Activated effector memory CD4-positive, alpha-beta T cell treated with anti-CD3 and anti-CD28 coated beads, Interleukin-2, amount 50 U/mL, for 16 hours (primary cell): ENCODE results near the gene ARMH4.

ENCODE experiments used
- DNase-seq: peaks from one replicate; pipeline ENCODE4 v3.0.0-alpha.2; 2020

ARMH4 gene

DNA sequence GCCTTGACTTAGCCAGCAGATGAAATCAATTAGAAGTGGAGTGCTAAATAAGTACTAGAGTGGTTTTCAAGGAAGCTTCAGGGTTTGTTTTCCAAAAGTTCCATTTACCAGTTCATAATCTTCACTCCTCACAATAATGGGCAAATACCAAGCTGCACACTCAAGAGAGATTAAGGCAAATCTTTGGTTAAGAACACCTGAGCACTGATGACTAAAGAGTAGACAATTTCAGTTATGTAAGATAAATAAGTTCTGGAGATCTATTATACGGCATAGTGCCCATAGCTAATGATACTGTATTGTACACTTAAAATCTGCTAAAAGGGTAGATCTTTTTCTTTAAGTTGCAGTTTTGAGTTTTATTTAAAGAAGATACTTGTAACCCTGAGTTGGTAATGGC, 125.0 kb downstream of the ARMH4 start:
- DNase-seq = no peak

DNA sequence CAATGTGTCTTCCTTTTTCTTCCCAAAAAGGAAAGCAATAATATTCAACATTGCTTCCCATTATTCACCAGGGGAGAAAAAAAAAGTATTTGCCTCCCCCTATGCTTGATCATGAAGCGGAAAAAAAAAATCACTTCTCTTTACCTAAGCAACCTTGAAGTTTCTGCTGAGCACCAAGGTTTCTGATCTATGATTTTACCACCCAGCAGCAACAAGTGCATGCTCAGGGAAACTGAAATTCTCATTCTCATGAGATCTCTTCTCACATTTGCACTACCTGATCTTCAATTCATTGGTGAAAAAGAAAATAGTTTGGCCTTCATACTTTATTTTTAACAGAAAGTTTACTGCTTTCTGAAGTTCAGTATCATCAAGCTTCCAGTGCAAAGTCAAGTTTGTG, 125.8 kb downstream of the ARMH4 start:
- no peak for DNase-seq

DNA sequence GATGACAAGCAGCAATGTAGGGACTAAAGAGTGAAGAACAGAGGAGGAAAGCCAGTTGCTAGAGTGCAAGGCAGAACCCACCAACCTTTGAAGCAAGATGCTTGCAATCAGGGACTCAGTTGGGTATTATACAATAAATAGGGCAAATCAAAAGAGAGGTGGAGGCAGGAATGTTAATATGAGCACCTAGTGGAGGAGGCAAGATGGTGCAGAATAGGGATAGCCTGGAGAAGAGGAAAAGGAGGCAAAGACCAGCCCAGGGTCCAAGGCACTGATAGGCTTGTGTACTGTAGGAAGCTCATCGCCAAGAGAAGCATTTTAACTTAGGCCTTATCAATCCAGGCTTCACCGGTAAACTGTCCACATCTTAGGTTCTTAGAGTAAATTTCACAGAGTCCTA, 137.2 kb downstream of the ARMH4 start:
- no peak for DNase-seq

DNA sequence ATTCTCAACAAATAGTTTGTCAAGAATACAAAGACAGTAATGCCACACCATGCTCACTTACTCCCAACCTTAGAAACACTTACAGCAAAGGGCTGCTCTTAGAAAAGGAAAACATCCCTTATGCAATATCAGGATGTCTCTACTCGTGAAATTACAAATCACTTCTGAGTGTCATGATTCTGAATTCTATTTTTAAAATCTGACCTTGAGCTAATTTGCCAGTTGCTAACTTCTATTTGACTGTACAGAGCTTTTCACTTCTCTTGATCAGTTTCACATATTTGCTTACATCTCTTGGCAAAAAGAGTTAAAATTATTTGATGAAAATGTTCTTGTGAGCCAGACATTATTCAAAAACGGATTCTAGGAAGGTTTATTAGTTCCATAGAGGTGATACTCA, 149.4 kb downstream of the ARMH4 start:
- no peak for DNase-seq

DNA sequence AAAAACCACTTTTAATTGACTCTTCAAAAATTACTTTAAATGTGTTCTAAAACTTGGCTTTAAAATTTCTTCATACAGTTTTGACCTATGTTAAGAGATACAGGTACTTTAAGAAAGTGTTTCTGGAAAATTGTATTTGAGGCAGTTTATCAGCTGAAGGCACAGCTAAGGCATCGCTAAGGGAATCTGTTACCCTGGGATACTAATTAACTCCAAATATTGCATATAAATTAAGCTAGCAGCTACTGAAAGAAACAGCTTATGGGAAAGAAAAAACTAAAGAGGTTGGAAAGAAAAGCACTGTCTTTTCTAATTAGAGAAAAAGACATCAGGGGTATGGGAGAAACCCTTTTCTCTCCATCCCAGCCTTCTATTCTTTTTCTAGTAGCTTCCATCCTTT, 152.0 kb downstream of the ARMH4 start:
- DNase-seq = no peak

DNA sequence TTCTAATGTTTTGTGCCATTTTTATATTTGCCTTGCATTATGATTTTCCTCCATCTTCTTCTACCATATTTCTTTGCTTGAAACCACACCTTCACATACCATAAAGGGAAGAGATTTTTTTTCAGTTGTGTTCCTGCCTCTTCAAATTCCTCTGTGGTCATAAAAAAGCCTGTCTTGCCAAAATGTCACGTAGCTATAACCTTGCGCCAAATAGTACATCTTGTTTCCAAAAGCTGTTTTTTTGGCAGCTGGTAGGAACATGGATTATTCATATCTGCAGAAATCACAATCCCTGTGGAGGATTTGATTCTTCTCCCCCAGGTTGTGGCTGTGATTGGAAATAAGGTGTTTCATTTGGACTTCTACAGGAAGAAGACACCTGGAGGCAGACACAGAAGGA, 152.5 kb downstream of the ARMH4 start:
- DNase-seq = no peak

DNA sequence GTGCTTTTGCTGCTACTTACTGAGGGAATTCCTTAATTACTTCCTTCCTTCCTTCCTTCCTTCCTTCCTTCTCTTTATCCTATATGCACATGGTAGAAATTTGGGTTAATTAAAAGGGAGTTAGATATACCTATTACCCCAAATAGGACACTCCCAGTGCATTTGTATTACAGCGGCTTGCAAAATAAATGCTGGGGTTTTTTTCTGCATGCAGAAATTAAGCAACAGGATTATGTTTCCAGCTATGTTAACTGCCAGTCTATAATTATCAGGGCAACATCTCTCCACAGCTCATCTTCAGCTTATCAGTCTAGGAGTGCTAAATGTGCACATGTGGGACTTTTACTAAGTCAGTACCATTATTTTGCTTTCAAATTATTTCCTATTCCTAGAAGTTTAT, 153.2 kb downstream of the ARMH4 start:
- DNase-seq = no peak

DNA sequence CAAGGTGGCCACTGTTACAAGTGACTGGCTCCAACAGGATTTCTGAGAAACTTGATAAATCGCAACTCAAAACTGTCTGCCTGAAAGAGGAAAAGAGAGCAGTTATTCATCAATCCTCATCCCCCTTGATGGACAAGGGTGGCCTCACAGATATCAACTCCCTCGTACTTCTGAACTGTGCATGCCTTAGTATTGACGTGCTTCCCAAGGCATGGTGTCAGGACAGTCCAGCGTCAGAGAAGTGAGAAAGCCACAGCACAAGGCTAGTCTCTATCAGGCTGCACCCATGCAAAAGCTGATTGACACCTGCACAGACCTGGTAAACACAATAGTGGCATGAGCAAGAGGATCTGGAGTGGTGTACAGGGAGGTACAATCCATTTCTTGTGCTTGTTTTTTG, 160.7 kb downstream of the ARMH4 start:
- no peak for DNase-seq

DNA sequence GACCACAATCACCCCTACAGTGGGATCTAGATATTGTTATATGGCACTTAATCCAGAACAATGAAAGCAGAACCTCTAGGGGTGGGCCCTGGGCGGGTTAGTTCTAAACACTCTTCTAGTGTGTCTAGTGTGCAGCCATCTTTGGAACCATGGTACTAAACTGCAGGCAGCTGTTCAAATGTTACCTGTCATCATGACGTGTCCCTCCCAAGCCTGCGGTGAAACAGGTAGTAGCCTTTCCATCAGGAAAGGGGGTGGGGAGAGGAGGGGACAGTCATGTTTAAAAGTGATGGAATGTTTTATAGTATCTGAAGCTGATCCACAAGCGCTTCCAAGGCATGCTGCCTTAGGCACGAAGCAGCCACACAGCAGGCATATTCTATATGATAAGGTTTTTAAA, 163.6 kb downstream of the ARMH4 start:
- DNase-seq = no peak

DNA sequence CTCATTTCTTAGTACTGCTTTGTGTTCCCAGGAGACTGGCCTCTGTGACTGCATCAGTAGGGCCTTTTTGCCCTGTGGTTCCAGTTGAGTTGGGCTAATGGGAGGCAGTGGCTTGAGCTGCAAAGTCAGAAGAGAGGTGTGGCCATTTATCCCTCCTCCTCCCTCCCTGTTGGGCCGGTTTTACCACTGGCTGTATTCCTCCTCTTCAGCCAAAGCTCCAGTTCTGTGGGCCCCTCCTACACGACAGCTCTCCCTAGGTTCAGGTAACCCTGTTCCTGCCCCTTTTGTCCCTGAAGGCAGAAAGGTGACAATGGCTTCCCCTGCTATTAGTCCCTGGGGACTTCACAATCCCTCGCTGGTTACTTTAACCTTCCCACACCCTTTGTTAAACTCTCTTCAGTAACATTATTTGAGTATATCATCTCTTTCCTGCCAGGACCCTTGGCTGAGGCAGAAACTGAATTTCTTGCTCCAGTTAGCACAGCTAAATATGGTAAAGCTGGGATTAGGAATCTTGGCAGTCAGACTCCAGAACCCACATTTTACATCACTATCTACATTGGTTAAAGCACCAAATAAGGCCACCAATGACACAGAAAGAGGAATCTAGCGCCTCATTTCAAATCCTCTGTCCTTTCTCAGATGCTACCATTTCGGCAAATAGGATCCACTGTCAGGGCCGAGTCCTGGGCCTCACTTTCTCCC, 164.3 kb downstream of the ARMH4 start:
- no peak for DNase-seq

DNA sequence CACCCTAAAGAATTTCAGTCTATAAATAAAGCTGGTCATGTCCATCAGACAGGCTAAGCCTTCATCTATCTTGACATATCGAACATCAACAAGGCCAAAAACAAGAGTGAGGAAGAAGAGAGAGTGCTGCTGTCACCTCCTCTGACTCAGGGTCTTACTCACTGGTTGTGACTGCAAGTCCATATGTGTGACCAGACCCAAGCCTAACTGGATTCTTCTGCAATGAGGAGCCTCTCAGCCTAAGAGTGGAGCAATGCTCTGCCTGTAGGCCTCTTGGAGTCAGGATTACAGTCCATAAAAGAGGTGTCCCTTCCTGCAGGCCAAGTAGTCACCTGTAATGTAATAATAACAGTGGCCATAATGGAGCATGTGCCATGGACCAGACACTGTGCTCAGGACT, 165.0 kb downstream of the ARMH4 start:
- DNase-seq = no peak

DNA sequence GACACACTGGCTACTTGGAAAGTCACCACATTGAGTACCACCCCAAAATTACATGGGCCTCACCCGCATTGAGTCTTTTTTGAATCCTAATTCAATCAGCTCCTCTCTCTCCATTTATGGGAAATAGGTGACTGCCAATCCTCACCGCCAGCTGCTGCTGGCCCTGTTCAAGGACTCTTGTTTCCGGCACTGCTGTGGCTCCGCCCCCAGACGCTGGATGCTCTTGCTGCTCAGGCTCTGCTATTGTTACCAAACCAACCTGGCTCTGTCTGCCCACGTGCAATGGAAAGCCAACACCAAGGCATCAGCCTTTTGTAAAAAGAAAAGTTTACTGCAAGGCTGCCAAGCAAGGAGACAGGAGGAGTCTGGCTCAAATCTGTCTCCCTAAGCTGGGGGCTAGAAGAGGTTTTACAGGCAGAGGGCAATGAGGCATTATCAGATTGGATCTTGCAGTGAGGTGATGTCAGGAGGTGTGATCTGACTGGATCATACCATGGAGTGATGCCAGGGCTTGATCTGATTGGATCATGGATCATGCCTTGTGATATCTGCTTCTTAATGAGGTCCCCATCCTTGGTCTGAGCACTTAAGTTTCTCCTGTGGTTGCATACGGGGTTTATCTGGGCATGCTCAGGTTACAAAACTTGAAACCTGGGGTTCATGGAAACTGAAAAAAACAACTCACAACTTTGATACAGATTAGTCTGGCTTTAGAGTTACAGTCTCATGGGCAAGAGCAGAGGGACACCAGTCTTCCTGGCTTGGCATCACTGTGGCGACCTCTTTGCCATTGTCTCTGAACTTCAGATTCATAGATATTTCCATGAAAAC, 169.0 kb downstream of the ARMH4 start:
- DNase-seq = no peak

DNA sequence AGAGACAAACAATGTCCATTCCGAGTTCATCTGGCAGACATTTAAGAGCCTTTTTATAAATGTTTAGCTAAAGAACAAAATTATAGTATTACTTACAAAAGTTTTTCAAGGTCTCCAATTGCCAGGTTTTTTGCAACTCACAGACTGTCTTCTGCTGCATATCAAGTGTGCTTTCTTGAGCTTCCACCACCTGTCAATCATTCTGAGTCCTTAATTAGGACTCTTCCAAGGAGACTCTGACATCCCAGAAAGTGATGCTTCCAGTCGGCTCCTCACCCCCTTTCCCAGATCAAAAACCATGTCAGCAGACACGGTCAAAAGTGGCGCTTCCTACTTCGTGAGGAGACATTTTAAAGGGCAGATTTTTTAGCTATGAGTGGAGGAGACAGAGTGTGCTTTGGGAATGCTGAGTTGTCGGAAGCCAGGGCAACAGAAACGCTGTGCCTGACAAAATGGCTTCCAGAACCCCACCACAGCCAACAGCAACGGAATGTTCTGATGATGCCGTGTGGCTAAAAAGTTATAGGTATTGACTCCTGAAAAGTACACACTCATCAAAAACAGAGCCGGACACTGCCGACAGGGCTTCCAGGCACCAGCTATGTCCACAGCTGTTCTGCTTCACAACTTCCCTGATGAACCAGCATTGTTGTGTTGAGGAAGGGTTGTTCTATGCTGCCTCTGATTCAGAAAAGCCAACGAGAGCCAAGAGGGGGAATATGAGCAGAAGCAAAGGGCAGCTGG, 170.0 kb downstream of the ARMH4 start:
- no peak for DNase-seq

DNA sequence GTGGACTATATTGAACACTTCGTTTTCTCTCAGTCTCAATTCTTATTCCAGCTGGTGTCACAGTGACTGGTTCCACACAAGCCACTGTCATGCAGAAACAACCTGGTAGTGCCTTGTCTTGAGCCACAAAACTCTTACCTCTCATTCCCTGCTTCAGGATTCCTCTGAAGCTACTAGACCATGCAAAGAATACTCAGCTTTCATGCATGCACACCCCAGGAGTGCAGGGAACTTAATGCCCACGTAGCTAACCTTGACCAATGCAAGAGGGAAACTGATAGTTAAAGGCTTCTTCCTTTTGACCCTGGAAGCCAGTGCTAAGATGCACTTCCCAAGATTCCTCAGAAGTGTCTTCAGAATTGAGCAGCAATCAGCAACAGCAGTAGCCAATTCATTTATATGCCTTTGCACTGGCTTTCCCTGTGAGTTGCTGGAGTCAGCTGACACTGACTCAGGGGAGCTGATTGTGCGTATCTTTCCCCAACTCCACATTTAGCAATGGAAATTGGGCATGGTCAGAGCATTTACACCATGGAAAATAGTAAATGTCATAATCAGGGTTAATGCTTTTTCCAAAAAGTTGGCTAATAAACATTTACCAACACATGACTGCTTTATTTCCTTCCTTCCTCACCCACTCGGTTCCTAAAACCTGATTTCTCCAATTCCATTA, 172.5 kb downstream of the ARMH4 start:
- DNase-seq = no peak

DNA sequence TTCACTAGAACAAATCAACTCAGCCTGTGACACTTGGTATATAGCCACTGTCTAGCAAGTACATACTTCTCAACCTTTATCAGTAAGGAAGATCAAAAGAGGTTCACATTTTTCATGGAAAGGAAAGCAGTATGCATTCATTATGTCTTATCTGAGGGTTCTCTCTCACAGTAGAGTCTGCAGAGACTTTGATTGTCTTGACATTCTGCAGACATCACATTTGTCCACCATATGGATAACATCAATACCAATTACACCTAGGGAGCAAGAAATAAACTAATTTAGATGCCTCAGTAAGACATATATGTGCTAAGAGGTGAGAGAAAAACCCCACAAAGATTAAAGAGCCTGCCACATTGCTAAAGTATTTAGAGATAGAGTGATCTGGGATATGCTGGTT, 175.3 kb downstream of the ARMH4 start:
- DNase-seq = no peak

DNA sequence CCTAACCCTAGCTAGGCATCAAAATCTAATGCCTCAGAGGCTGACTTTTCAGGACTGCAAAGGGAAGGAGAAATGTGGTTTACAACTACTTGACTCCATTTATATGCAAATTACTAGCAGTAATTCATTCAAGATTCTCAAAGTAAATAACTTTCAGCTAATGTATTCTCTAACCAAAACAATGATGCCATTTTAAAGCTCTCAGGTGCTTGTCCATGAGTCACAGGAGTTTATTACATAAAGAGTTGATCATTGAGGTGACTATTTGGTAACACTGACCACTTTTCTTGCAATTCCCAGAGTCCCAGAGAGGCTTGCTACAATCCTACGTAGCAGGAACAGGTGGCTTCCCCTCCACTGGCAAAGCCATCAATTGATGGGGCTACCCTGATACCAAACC, 177.1 kb downstream of the ARMH4 start:
- no peak for DNase-seq

DNA sequence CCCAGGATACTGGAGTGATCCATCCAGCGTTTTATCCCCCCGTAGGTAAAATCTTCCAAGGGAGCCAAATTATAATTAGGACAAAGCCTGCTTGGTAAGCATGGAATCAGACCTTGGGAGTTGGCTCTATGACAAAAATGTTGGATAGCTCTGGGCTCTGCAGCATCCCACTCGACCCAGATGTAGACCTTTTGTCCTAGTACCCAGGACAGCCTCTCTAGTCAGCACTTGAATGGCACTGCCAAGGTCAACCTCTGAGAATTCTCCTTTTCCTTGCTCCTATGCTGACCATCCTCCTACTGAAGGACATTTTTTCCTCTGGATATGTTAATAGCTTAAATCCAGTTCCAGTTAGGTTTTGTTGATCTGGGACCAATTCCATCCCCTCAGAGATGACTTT, 181.4 kb downstream of the ARMH4 start:
- DNase-seq = no peak

DNA sequence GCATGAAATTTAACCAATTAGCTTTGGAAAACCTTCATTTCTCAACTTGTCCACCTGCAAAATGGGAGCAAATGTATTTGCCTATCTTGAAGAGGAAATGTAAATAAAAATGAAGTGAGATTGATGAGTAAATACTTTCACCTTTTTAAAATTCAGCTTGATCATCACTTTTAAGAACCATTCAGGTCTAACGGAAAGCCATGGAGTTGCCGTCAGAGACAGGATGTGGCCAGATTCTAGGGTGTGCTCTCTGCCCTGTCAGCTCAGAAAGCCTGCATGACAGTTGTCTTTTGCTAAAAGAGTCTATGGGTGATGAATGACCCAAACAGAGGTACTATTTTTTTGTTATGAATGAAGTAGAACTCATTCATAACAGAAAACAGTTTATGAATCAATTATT, 181.8 kb downstream of the ARMH4 start:
- no peak for DNase-seq

DNA sequence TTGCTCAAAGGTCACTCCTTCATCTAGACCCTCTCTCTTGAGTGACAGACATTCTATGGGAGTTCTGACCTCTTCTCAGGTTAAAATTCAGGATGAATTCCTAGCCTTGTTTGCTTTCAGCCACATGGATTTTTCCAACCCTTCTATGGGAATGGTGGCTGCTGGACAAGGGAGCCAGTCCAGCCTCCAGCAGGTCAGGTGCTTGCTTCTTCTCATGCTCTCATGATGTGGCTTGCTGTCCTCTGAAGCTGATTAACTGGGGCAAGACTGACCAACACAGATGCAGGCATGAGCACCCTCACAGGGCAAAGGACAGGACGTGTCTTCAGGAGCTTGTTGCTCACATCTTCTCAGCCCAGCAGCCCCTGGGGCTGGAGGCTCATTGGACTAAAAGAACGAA, 188.9 kb downstream of the ARMH4 start:
- no peak for DNase-seq

DNA sequence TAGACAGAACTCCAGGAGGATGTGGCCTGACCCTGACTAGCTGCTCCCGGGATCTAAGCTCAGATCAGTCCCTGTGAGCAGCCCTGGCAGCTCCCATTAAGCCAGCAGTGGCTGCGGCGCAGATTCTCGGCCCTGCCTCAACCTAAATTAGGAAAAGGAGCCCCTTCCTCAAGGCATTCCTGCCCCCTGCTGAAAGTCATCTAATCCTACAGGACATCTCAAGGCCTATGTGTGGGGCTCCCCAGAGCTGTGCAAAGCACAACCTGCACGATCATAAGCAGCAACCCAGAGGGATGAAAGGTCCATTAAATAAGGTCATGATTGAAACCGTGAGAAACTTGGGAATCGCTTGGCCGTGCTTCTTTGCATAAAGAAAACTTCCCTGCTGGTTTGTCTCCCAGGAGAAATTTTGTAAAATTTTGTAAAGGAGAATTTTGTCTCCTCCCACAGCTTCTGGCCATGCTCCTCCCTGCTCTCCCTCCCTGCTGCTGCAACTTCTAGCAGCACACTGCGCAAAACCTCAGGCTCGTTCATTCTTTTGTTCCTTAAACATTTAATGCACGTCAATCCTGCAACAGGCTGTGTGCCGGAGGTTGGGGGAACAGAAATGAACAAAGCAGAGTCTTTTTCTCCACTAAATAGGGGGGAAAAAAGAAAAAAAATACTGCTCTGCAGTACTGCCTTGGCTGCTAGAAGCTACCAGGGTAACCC, 189.5 kb downstream of the ARMH4 start:
- no peak for DNase-seq

DNA sequence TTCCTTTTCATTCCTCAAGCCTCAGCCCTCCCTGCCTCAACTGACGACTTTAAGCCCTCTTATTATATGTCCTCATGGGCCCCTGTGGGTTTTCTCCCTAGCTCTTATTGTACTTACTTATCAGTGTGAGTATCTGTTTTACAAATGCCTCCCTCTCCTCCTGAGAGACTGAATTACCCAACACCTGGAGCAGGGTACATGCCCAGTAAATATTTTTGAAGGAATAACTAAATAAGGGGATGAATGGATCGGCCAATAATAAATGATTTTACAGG, 190.3 kb downstream of the ARMH4 start:
- no peak for DNase-seq

DNA sequence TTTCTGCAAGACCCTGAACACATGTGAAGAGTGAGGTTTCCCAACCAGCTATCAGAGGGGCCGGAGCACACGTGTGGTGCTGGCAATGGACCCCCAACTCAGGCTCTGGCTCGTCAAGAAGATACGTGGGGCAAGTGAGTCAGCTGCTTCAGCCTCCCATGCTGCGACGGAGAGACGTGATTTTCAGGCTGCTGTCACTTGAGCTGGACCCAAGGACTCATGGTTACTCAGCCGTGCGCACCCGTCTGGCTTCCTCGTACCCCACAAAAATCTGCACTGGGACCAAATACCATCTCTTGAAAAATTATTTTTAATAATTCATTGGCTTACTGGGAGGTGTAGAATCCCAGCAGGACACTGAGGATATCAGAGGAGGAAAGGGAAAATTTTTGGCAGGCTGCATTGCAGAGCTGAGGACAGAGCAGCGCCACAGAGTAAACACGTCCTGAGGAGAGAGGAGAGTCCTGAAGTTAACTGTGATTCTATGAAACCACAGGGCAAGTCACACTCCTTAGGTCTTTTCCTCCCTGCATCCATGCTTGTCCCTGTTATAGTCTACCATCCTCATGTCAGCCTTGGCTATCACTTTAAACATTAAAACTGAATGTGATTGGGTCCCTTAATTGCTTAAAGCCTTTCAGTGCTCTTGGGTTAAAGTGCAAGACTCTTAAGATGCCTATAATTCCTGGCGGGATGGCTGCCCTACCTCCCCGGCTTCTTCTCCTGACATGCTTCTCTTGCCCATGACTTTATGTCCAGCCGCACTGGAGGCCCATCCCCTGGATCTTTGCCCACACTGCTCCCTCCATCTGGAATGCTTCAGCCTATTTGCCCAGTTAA, 190.8 kb downstream of the ARMH4 start:
- DNase-seq = no peak
